Neural crest cell (in vitro differentiated cells): ENCODE data around the gene ZNRF1. TPM values are rescaled to one million over a fixed set of nuclear protein-coding genes. Genes with fewer than 3 reads are reported as not detected.
A peak's percentile ranks its signal among the peaks of the same experiment; 100 is the strongest.

ENCODE experiments used
- DNase-seq: peaks from one replicate; pipeline ENCODE4 v3.0.0; 2021; ENCODE audit warnings: low read depth, mixed read lengths, low spot score
- H3K27ac Mint-ChIP-seq: one replicate; pipeline ENCODE4 v1.8.0; 2021; ENCODE audit warnings: mild to moderate bottlenecking, mixed read lengths; ENCODE audit not compliant: unreplicated experiment
- H3K27me3 Mint-ChIP-seq: 2 replicates; pipeline ENCODE4 v1.8.0; 2021; ENCODE audit warnings: low read depth, mild to moderate bottlenecking, mixed read lengths
- H3K36me3 Mint-ChIP-seq: 2 replicates; pipeline ENCODE4 v1.8.0; 2021; ENCODE audit warnings: low read depth, mild to moderate bottlenecking, mixed read lengths
- H3K4me1 Mint-ChIP-seq: 2 replicates; pipeline ENCODE4 v1.8.0; 2021; ENCODE audit warnings: mixed read lengths
- H3K4me3 Mint-ChIP-seq: one replicate; pipeline ENCODE4 v1.8.0; 2021; ENCODE audit warnings: mild to moderate bottlenecking, mixed read lengths
- H3K9me3 Mint-ChIP-seq: 2 replicates; pipeline ENCODE4 v1.8.0; 2021; ENCODE audit warnings: mixed read lengths
- CTCF ChIP-seq: fragments of 200-600 bp; sonication (generic); conservative IDR thresholded peaks from 2 replicates; pipeline ENCODE4 v1.5.0; 2021; ENCODE audit warnings: antibody characterized with exemption, mild to moderate bottlenecking
- total RNA-seq: library from RNA; stranded (reverse); gene quantifications from 2 replicates; pipeline ENCODE4 v1.2.1, GENCODE V29; 2021

ZNRF1 gene
- total RNA-seq, 1 donor from 2014 or later = 48.4 TPM

DNA sequence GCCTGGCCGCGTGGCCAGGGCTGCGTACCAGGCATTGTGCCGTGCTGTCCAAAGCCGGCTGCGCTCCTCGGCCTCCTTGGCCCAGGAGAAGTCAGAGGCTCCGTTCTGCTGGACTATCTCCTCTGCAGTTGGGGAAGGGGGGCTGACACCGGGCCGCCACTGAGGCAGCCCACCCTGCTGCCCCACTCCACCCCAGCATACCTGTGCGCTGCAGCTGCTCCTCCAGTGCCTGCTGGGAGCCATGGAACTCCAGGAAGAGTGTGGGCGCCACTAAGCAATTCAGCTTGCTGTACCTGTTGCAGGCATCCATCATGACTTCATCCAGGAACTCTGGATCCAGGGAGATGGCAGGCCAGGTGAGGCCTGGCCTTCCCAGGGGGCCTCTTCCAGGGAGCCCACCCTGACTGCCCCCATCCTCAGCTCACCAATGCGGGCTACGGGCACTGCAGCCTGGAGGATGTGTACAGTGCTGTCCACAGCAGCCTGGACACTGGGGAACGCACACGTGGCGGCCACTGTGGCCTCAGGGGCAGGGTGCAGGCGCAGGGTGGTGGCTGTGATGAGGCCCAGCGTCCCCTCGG lies 114.8 kb downstream of the ZNRF1 start:
- DNase-seq = no peak
- H3K27ac Mint-ChIP-seq = peak overlapping the region; percentile 57
- peaks cover 3% of the 10 kb centered on the region for H3K9me3 Mint-ChIP-seq
- H3K27me3 Mint-ChIP-seq = peaks cover 2% of the 10 kb centered on the region
- no peak for TF ChIP-seq CTCF
- no peaks in the 10 kb centered on the region for H3K36me3 Mint-ChIP-seq
- H3K4me3 Mint-ChIP-seq = no peak overlapping the region
- H3K4me1 Mint-ChIP-seq = peaks cover 30% of the 10 kb centered on the region

GRCh38 chr16:75114179-75114945 lies 115.5 kb downstream of the ZNRF1 start:
- peak overlapping the region; percentile 57 for H3K27ac Mint-ChIP-seq
- TF ChIP-seq CTCF = no peak
- H3K36me3 Mint-ChIP-seq = no peaks in the 10 kb centered on the region
- DNase-seq = no peak
- peaks cover 2% of the 10 kb centered on the region for H3K27me3 Mint-ChIP-seq
- H3K9me3 Mint-ChIP-seq = peaks cover 3% of the 10 kb centered on the region
- H3K4me1 Mint-ChIP-seq = peaks cover 29% of the 10 kb centered on the region
- H3K4me3 Mint-ChIP-seq = no peak overlapping the region

DNA sequence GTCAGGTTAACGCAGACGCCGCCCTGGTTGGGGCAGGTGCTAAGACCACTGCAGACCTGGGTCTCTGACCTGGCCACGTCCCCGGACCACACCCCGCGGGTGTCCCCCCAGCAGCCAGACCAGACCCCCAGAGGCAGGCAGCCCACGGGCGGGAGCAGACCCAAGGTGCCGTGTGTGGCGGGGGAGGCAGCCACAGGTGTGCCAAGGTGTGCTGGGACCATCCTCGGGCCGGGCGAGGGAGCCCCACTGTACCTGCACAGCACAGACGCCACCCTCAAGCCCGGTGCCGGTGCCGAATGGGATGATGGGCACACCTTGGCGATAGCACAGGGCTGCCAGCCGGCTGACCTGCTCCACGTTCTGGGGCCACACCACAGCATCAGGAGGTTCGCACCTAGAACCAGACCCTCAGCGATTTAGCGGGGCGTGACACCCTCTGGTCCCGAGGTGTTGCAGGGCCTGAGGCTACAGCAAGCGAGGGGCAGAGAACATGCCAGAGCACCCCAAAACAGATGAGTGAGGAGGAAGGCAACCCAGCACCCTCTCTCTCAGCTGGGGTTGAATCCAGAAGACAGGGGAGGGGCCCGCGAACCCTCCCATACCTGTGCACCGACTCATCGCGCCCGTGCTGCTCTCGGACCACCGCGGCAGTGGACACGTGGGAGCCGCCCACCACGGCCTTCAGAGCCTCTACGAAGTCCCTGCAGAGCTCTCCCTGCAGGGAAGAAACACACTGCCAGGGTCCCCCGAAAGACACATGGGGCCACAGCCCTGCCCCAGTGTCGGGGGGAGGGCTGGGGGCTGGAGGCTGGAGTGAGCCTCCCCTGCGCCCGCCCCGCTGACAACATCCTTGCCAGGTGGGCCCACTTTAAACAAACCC lies 116.4 kb downstream of the ZNRF1 start:
- no peak for TF ChIP-seq CTCF
- Mint-ChIP-seq H3K9me3 (peaks cover 3% of the 10 kb centered on the region), H3K27ac (no peak overlapping the region), H3K36me3 (no peaks in the 10 kb centered on the region), H3K4me3 (no peak overlapping the region), H3K4me1 (peaks cover 24% of the 10 kb centered on the region), H3K27me3 (peaks cover 2% of the 10 kb centered on the region)
- no peak for DNase-seq

DNA sequence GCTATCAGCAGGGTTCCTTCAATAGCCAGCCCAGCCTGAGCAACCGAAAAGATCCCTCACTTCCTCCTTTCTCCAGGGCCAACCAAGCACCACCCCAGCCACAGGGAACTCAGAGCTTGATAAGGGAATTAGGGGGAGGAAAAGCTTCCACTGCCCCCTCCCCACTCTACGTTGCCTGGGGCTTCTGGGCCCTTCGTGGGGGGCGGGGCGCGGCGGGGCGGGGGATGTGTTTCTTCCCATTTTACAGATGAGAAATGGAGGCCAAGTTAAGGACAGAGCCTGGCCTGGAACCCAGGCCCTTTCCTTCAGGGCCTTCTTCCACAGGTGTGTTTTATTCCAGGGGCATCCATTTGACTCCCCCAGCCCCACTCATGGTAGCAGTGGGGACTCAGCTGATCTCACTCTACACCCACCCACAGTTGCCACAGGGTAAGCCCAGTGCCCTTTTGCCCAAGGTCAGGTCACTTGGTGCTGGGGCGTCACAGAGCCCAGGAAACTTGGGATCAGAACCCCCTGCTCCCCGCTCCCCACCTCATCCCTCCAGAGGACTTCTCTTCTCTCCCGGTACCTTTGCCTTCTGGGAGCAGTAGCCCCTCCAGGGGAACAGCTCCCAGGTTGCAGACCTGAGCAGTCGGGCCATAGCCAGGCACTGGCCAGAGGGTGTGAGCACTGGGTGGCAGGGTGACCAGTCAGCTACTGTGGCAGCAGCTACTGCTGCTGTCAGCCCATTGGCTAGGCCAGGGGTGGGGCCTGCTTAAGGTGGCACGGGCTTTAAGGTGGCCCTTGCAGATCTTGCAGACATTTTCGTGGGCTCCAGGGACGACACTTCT lies 117.5 kb downstream of the ZNRF1 start, which contains the start of gene LDHD:
TSS of gene LDHD (minus strand) at position 700 of the 830 bp plus-strand sequence. CDS start at position 640, 60 bp downstream.
- Mint-ChIP-seq H3K27me3 (peaks cover 2% of the 10 kb centered on the region), H3K9me3 (peaks cover 3% of the 10 kb centered on the region), H3K27ac (peak within 1 kb of the TSS; percentile 92), H3K4me3 (peak within 1 kb of the TSS; percentile 73), H3K36me3 (no peaks in the 10 kb centered on the region), H3K4me1 (peaks cover 13% of the 10 kb centered on the region)
- TF ChIP-seq CTCF = no peak
- DNase-seq = no peak

DNA sequence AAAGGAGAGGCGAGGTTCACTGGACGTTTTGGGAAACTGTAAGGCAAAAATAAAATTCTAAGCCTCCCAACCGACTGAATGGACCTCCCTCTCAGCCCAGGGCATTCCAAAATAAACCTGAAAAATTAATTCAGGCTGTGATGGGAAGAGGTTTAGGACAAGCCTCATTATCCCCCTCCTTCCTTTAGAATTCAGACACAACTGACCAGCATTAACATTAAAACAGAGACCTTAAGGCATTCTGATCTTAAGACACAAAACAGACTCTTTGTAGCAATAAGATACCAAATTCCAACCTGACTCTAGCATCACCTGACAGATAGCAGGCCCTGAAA lies 118.1 kb downstream of the ZNRF1 start:
- DNase-seq = no peak
- H3K4me1 Mint-ChIP-seq = peaks cover 7% of the 10 kb centered on the region
- H3K27ac Mint-ChIP-seq = peak overlapping the region; percentile 71
- peaks cover 3% of the 10 kb centered on the region for H3K9me3 Mint-ChIP-seq
- H3K27me3 Mint-ChIP-seq = peaks cover 2% of the 10 kb centered on the region
- TF ChIP-seq CTCF = no peak
- no peaks in the 10 kb centered on the region for H3K36me3 Mint-ChIP-seq
- peak overlapping the region; percentile 73 for H3K4me3 Mint-ChIP-seq
